HG03469 (cell line): ENCODE results near the gene ZNF267.
"Not testable (repeated sequence)": the region's sequence is repeated elsewhere in the genome, so short reads cannot be mapped to it uniquely, and the experiment has no call there.

Source experiments
- ATAC-seq: cut with Tn5 transposase; IDR thresholded peaks from one replicate; pipeline ENCODE4 v1.9.1; 2021; ENCODE audit warnings: mild to moderate bottlenecking, moderate library complexity, moderate number of reproducible peaks; ENCODE audit not compliant: unreplicated experiment

The ZNF267 gene

GRCh38 chr16:31877876-31878642 is 4.5 kb downstream of the ZNF267 start:
- no peak for ATAC-seq

GRCh38 chr16:31879937-31880321 is 6.3 kb downstream of the ZNF267 start:
- no peak for ATAC-seq

GRCh38 chr16:31880322-31880979 is 6.8 kb downstream of the ZNF267 start:
- peak; percentile 27 for ATAC-seq

- ATAC-seq, result no peak
These were observed 12.6 kb downstream of the ZNF267 start for GRCh38 chr16:31886227-31886626.

- no peak for ATAC-seq
These were observed 15.1 kb downstream of the ZNF267 start for GRCh38 chr16:31888735-31889134.

- not testable (repeated sequence) for ATAC-seq
These were observed 18.5 kb downstream of the ZNF267 start for GRCh38 chr16:31892111-31892510.

GRCh38 chr16:31893824-31894223 is 20.2 kb downstream of the ZNF267 start:
- ATAC-seq, result no peak

- ATAC-seq, result no peak
These were observed 23.7 kb downstream of the ZNF267 start for GRCh38 chr16:31897283-31897682.

- ATAC-seq, result no peak
These were observed 25.9 kb downstream of the ZNF267 start for GRCh38 chr16:31899505-31899904.

- ATAC-seq, result not testable (repeated sequence)
These were observed 31.0 kb downstream of the ZNF267 start for GRCh38 chr16:31904571-31904970.

GRCh38 chr16:31913668-31914067 is 40.1 kb downstream of the ZNF267 start:
- no peak for ATAC-seq

GRCh38 chr16:31916056-31916488 is 42.5 kb downstream of the ZNF267 start:
- ATAC-seq, result no peak

- no peak for ATAC-seq
These were observed 46.8 kb downstream of the ZNF267 start for GRCh38 chr16:31920373-31920772.

- not testable (repeated sequence) for ATAC-seq
These were observed 78.2 kb downstream of the ZNF267 start for GRCh38 chr16:31951806-31952205.

GRCh38 chr16:31952206-31952605 is 78.6 kb downstream of the ZNF267 start:
- not testable (repeated sequence) for ATAC-seq

- ATAC-seq, result not testable (repeated sequence)
These were observed 82.6 kb downstream of the ZNF267 start for GRCh38 chr16:31956221-31956620.

GRCh38 chr16:31960186-31960910 is 86.7 kb downstream of the ZNF267 start:
- ATAC-seq, result not testable (repeated sequence)
